H9 (cell line): ENCODE data around the gene DYNLT2B. TPM values are rescaled to one million over a fixed set of nuclear protein-coding genes. Genes with fewer than 3 reads are reported as not detected.

Experiments
- DNase-seq: peaks from one replicate; pipeline ENCODE4 v3.0.0-alpha.2; 2017
- H2AFZ ChIP-seq: one replicate; pipeline ENCODE4 v1.6.1; 2013; ENCODE audit warnings: mild to moderate bottlenecking, low read length, control low read depth, moderate library complexity
- H2AK5ac ChIP-seq: 2 replicates; pipeline ENCODE4 v1.6.1; 2013; ENCODE audit warnings: low read length, control low read depth, mixed read lengths; ENCODE audit not compliant: insufficient read length
- H2BK120ac ChIP-seq: one replicate; pipeline ENCODE4 v1.6.1; 2013; ENCODE audit warnings: low read depth, mild to moderate bottlenecking, low read length, control low read depth, inconsistent platforms; ENCODE audit not compliant: poor library complexity, severe bottlenecking
- H2BK12ac ChIP-seq: 2 replicates; pipeline ENCODE4 v1.6.1; 2013; ENCODE audit warnings: low read length, control low read depth, mixed read lengths, low read depth; ENCODE audit not compliant: insufficient read length
- H2BK15ac ChIP-seq: 2 replicates; pipeline ENCODE4 v1.6.1; 2013; ENCODE audit warnings: low read depth, low read length, control low read depth
- H2BK20ac ChIP-seq: one replicate; pipeline ENCODE4 v1.6.1; 2013; ENCODE audit warnings: low read depth, mild to moderate bottlenecking, low read length, control low read depth, inconsistent platforms; ENCODE audit not compliant: poor library complexity, severe bottlenecking
- H2BK5ac ChIP-seq: 2 replicates; pipeline ENCODE4 v1.6.1; 2013; ENCODE audit warnings: low read length, control low read depth, mixed read lengths; ENCODE audit not compliant: insufficient read length
- H3K14ac ChIP-seq: 2 replicates; pipeline ENCODE4 v1.6.1; 2013; ENCODE audit warnings: low read length, control low read depth; ENCODE audit not compliant: insufficient read depth
- H3K18ac ChIP-seq: 2 replicates; pipeline ENCODE4 v1.6.1; 2013; ENCODE audit warnings: low read depth, mild to moderate bottlenecking, mixed read lengths, low read length, control low read depth; ENCODE audit not compliant: insufficient read length
- H3K23ac ChIP-seq: 2 replicates; pipeline ENCODE4 v1.6.1; 2013; ENCODE audit warnings: low read length, control low read depth, mixed read lengths, low read depth; ENCODE audit not compliant: insufficient read length
- H3K23me2 ChIP-seq: 2 replicates; pipeline ENCODE4 v1.6.1; 2013; ENCODE audit warnings: low read depth, mild to moderate bottlenecking, mixed read lengths, low read length, control low read depth; ENCODE audit not compliant: insufficient read length, poor library complexity, severe bottlenecking
- H3K27ac ChIP-seq: 2 replicates; pipeline ENCODE4 v1.5.1; 2013; ENCODE audit warnings: low read length, control low read depth, mixed read lengths, low read depth; ENCODE audit not compliant: insufficient read length
- H3K27me3 ChIP-seq: 2 replicates; pipeline ENCODE4 v1.6.1; 2013; ENCODE audit warnings: low read length, control low read depth, inconsistent platforms; ENCODE audit not compliant: insufficient read depth
- H3K4ac ChIP-seq: 2 replicates; pipeline ENCODE4 v1.6.1; 2013; ENCODE audit warnings: low read depth, mild to moderate bottlenecking, control low read depth, inconsistent platforms, low read length, moderate library complexity
- H3K4me1 ChIP-seq: 2 replicates; pipeline ENCODE4 v1.6.1; 2013; ENCODE audit warnings: low read length, control low read depth, inconsistent platforms; ENCODE audit not compliant: insufficient read depth
- H3K4me2 ChIP-seq: 2 replicates; pipeline ENCODE4 v1.6.1; 2013; ENCODE audit warnings: low read length, control low read depth, mixed read lengths; ENCODE audit not compliant: insufficient read length, insufficient read depth
- H3K56ac ChIP-seq: 2 replicates; pipeline ENCODE4 v1.6.1; 2013; ENCODE audit warnings: low read depth, mild to moderate bottlenecking, mixed read lengths, low read length, control low read depth; ENCODE audit not compliant: insufficient read length
- H3K79me1 ChIP-seq: 2 replicates; pipeline ENCODE4 v1.6.1; 2013; ENCODE audit warnings: low read depth, mild to moderate bottlenecking, moderate library complexity, low read length, control low read depth, inconsistent platforms; ENCODE audit not compliant: insufficient read depth, poor library complexity, severe bottlenecking
- H3K79me2 ChIP-seq: 2 replicates; pipeline ENCODE4 v1.6.1; 2013; ENCODE audit warnings: low read length, control low read depth, inconsistent platforms; ENCODE audit not compliant: insufficient read depth
- H3K9ac ChIP-seq: 2 replicates; pipeline ENCODE4 v1.6.1; 2013; ENCODE audit warnings: low read length, control low read depth, mixed read lengths; ENCODE audit not compliant: insufficient read length; ENCODE audit errors: extremely low read depth
- H3K9me3 ChIP-seq: one replicate; pipeline ENCODE4 v1.6.1; 2013; ENCODE audit warnings: low read depth, low read length, inconsistent platforms; ENCODE audit not compliant: control insufficient read depth
- H3T11ph ChIP-seq: one replicate; pipeline ENCODE4 v1.6.1; 2013; ENCODE audit warnings: mild to moderate bottlenecking, low read length, control low read depth, inconsistent platforms
- H4K20me1 ChIP-seq: one replicate; pipeline ENCODE4 v1.6.1; 2013; ENCODE audit not compliant: control insufficient read depth, insufficient read length, insufficient read depth
- H4K5ac ChIP-seq: 2 replicates; pipeline ENCODE4 v1.6.1; 2013; ENCODE audit warnings: low read depth, mild to moderate bottlenecking, mixed read lengths, low read length, control low read depth; ENCODE audit not compliant: insufficient read length
- H4K8ac ChIP-seq: replicated peaks from 2 replicates; pipeline ENCODE4 v1.6.1; 2013; ENCODE audit warnings: low read length, control low read depth, mixed read lengths, low read depth; ENCODE audit not compliant: insufficient read length
- H4K91ac ChIP-seq: 2 replicates; pipeline ENCODE4 v1.6.1; 2013; ENCODE audit warnings: low read depth, mild to moderate bottlenecking, moderate library complexity, mixed read lengths, low read length, control low read depth; ENCODE audit not compliant: insufficient read length
- H3K27ac Mint-ChIP-seq, 3 experiments: 2 replicates in 2 of 3; 3 replicates in 1 of 3; pipeline ENCODE4 v1.8.0; 2020 to 2021; ENCODE audit warnings: mixed read lengths in 3 of 3, mild to moderate bottlenecking in 1 of 3, moderate library complexity in 1 of 3
- H3K27me3 Mint-ChIP-seq: 2 replicates; pipeline ENCODE4 v1.8.0; 2021; ENCODE audit warnings: low read depth, mild to moderate bottlenecking, moderate library complexity, mixed read lengths
- H3K36me3 Mint-ChIP-seq, 3 experiments: 2 replicates in 2 of 3; 3 replicates in 1 of 3; pipeline ENCODE4 v1.8.0; 2020 to 2021; ENCODE audit warnings: low read depth in 3 of 3, mixed read lengths in 3 of 3; ENCODE audit not compliant: insufficient read depth in 1 of 3
- H3K4me1 Mint-ChIP-seq, 2 experiments: 2 replicates each; pipeline ENCODE4 v1.8.0; 2020; ENCODE audit warnings: mixed read lengths in 2 of 2
- H3K4me3 Mint-ChIP-seq, 2 experiments: 2 replicates in 1 of 2; 3 replicates in 1 of 2; pipeline ENCODE4 v1.8.0; 2020 to 2021; ENCODE audit warnings: mild to moderate bottlenecking in 2 of 2, mixed read lengths in 2 of 2, moderate library complexity in 1 of 2
- H3K9me3 Mint-ChIP-seq, 2 experiments: 2 replicates in 1 of 2; 3 replicates in 1 of 2; pipeline ENCODE4 v1.8.0; 2020; ENCODE audit warnings: mild to moderate bottlenecking in 2 of 2, mixed read lengths in 2 of 2, moderate library complexity in 1 of 2
- WGBS: extraction: QIAGEN DNeasy Blood & Tissue Kit; methylation state at CpG from one replicate; pipeline ENCODE4 v1.1.7; 2013; ENCODE audit warnings: missing lambda C conversion rate, low lambda C conversion rate, mixed read lengths; ENCODE audit not compliant: insufficient read length; ENCODE audit errors: extremely low coverage; 5-methylcytosine and 5-hydroxymethylcytosine counted together
- total RNA-seq: library from RNA; stranded (reverse); gene quantifications from 2 replicates; pipeline ENCODE4 v1.2.1, GENCODE V29; 2021
- TF ChIP-seq, protein P1 (sequence below): fragments of 200-600 bp; sonication (generic); conservative IDR thresholded peaks from 3 replicates; pipeline ENCODE4 v1.8.0; 2021; ENCODE audit warnings: antibody characterized with exemption, mild to moderate bottlenecking

The DYNLT2B gene
- total RNA-seq, 1 experiment from 2014 or later: 12.4 TPM

DNA sequence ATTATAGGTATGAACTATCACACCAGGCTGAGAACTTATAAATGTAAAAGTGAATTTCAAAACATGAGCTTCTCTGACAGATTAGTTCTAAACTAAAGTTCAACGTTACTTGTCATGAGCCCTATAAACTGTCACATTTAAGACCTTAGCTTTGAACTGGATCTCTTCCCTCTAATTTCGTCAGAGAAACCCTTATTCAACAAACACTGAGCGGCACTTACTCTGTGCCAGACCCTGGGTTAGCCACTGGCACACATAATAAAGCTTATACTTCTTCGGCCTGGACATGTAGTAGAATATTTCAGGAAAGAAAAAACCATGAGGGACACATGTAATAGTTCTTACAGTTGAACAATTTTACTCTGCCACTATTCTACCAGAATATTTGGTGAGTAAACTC, 36.1 kb downstream of the DYNLT2B start:
- H2BK15ac ChIP-seq: no peak overlapping the region

More for the DNA sequence above, 36.1 kb downstream of the DYNLT2B start:
- peaks cover 6% of the 10 kb centered on the region for H3K4me1 ChIP-seq
- H3K27ac ChIP-seq: no peak overlapping the region
- H4K5ac ChIP-seq: no peak overlapping the region
- H4K8ac ChIP-seq: no peak overlapping the region
- peaks cover 11% of the 10 kb centered on the region; the same call in 1 of the 2 replicates for H3K79me2 ChIP-seq
- WGBS: no CpG with 5 or more reads among the region's 4 CpGs
- Mint-ChIP-seq H3K4me1 (peaks cover 18 to 34% of the 10 kb centered on the region in 2 experiments), H3K36me3 (peaks cover 0 to 2% (median 0%) of the 10 kb centered on the region in 3 experiments; a peak in 1 of 7 replicates), H3K27me3 (no peaks in the 10 kb centered on the region), H3K9me3 (no peaks in the 10 kb centered on the region; a peak in 1 of 5 replicates), H3K27ac (no peak overlapping the region; a peak in 1 of 7 replicates), H3K4me3 (no peak overlapping the region)
- H4K20me1 ChIP-seq: no peaks in the 10 kb centered on the region
- H4K91ac ChIP-seq: no peak overlapping the region
- H3K27me3 ChIP-seq: no peaks in the 10 kb centered on the region
- no peak overlapping the region for H3K14ac ChIP-seq
- no peak overlapping the region for H2BK20ac ChIP-seq
- H2BK5ac ChIP-seq: no peak overlapping the region
- no peak overlapping the region for H2BK120ac ChIP-seq
- H3K18ac ChIP-seq: no peak overlapping the region
- no peak overlapping the region for H3K23ac ChIP-seq
- no peak overlapping the region for H2AK5ac ChIP-seq
- H3K79me1 ChIP-seq: no peaks in the 10 kb centered on the region
- no peak for DNase-seq
- no peak overlapping the region for H3T11ph ChIP-seq
- H3K9ac ChIP-seq: no peak overlapping the region
- no peak overlapping the region for H3K4ac ChIP-seq
- H2AFZ ChIP-seq: no peak overlapping the region
- H3K56ac ChIP-seq: no peak overlapping the region
- no peak overlapping the region for H2BK12ac ChIP-seq
- H3K9me3 ChIP-seq: no peaks in the 10 kb centered on the region
- peaks cover 1% of the 10 kb centered on the region for H3K23me2 ChIP-seq
- TF ChIP-seq, protein P1, sequence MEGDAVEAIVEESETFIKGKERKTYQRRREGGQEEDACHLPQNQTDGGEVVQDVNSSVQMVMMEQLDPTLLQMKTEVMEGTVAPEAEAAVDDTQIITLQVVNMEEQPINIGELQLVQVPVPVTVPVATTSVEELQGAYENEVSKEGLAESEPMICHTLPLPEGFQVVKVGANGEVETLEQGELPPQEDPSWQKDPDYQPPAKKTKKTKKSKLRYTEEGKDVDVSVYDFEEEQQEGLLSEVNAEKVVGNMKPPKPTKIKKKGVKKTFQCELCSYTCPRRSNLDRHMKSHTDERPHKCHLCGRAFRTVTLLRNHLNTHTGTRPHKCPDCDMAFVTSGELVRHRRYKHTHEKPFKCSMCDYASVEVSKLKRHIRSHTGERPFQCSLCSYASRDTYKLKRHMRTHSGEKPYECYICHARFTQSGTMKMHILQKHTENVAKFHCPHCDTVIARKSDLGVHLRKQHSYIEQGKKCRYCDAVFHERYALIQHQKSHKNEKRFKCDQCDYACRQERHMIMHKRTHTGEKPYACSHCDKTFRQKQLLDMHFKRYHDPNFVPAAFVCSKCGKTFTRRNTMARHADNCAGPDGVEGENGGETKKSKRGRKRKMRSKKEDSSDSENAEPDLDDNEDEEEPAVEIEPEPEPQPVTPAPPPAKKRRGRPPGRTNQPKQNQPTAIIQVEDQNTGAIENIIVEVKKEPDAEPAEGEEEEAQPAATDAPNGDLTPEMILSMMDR: no peak
- no peak overlapping the region for H3K4me2 ChIP-seq
